Measurements from ENCODE around the gene FAM163A.

DNA sequence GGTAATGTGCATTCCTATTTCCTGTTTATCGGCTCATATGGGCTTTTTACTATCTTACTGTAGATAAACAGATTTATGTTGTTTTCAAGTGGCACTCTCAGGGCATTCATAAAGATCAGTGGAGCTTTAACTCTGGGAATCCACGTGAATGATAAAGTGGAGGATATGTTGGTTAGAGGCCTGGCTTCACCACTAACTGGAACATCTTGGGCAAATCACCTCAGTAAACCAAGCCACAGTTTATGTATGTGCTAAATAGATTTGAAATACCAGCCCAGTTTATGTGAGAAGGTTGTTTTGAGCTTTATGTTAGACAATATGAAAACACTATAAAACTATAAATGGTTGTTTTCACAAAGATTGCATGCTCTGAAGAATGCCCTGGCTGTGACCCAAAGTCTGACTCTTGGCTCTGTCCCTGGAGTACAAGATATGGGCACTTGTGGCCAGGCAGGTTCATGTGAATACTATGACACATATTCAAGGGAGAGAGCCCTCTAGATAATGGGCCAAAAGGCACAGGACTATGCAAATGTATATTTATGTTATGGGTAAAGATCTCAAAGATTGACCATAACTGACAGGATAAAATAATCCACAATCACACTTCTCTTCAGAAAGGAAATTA lies 36.7 kb downstream of the FAM163A start:
- TF ChIP-seq, protein P1, sequence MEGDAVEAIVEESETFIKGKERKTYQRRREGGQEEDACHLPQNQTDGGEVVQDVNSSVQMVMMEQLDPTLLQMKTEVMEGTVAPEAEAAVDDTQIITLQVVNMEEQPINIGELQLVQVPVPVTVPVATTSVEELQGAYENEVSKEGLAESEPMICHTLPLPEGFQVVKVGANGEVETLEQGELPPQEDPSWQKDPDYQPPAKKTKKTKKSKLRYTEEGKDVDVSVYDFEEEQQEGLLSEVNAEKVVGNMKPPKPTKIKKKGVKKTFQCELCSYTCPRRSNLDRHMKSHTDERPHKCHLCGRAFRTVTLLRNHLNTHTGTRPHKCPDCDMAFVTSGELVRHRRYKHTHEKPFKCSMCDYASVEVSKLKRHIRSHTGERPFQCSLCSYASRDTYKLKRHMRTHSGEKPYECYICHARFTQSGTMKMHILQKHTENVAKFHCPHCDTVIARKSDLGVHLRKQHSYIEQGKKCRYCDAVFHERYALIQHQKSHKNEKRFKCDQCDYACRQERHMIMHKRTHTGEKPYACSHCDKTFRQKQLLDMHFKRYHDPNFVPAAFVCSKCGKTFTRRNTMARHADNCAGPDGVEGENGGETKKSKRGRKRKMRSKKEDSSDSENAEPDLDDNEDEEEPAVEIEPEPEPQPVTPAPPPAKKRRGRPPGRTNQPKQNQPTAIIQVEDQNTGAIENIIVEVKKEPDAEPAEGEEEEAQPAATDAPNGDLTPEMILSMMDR (IDR thresholded peaks at IDR 0.05) = no peak
- no peak for TF ChIP-seq POLR2A (IDR thresholded peaks at IDR 0.05)

Measured in uterus (tissue), 2 donors.